ENCODE results near the gene SMG5. TPM values are rescaled to one million over a fixed set of nuclear protein-coding genes. Genes with fewer than 3 reads are reported as not detected.

Gene SMG5
- polyA plus RNA-seq, 1 donor (not counting 4 experiments of a cell fraction or from before 2014, with no cell fraction given) = 22.4 TPM

- peaks cover 65% of the 10 kb centered on the region for H3K4me1 ChIP-seq (ENCODE audit: control insufficient read depth, extremely low read depth, insufficient read depth, low read length)
- H3K36me3 ChIP-seq (ENCODE audit: control insufficient read depth in 2 of 2, extremely low read depth in 1 of 2, insufficient read depth in 2 of 2, low read length in 2 of 2) = peaks cover 26 to 66% of the 10 kb centered on the region in 2 experiments
- H3K27me3 ChIP-seq (ENCODE audit: control insufficient read depth, extremely low read depth, insufficient read depth, low read length) = no peaks in the 10 kb centered on the region
- TF ChIP-seq EZH2 (IDR thresholded peaks at IDR 0.05; ENCODE audit: low read length) (no peak), CTCF (optimal IDR thresholded peaks at IDR 0.05 in 1 of 3, IDR thresholded peaks at IDR 0.05 in 1 of 3, conservative IDR thresholded peaks at IDR 0.05 in 1 of 3; ENCODE audit: extremely low read depth in 1 of 3, insufficient read depth in 2 of 3, low read length in 3 of 3) (no peak)
- peaks cover 10% of the 10 kb centered on the region for H4K20me1 ChIP-seq (ENCODE audit: control insufficient read depth, extremely low read depth, insufficient read depth, low read length)
- no peak overlapping the region for H2AFZ ChIP-seq (ENCODE audit: control insufficient read depth, low read length)
- DNase-seq (ENCODE audit: low read depth, low spot score) (no peak), FAIRE-seq (peak; percentile 99)
- no peak overlapping the region for H3K4me2 ChIP-seq (ENCODE audit: control insufficient read depth, extremely low read depth, insufficient read depth, low read depth, low read length)
- H3K27ac ChIP-seq (ENCODE audit: control insufficient read depth, insufficient read depth, low read length) = peak overlapping the region; percentile 39
- no peaks in the 10 kb centered on the region for H3K79me2 ChIP-seq (ENCODE audit: control insufficient read depth, insufficient read depth, low read length)
- H3K9me1 ChIP-seq (ENCODE audit: control insufficient read depth, extremely low read depth, insufficient read depth, low read length) = peaks cover 5% of the 10 kb centered on the region
- dilution Hi-C loops (cut with MboI; ENCODE audit: extremely low pct_ligation_motif_present, low sequenced_read_pairs) = no loop called here
- no peaks in the 10 kb centered on the region for H3K9me3 ChIP-seq (ENCODE audit: control insufficient read depth, low read depth, low read length)
- H3K4me3 ChIP-seq (ENCODE audit: control insufficient read depth in 2 of 3, extremely low read depth in 1 of 3, insufficient read depth in 2 of 3, low read depth in 1 of 3, low read length in 3 of 3) = no peak overlapping the region
- H3K9ac ChIP-seq (ENCODE audit: control insufficient read depth, extremely low read depth, insufficient read depth, low read length) = no peak overlapping the region
These were observed 23.8 kb downstream of the SMG5 start for GRCh38 chr1:156258859-156259258.

GRCh38 chr1:156257711-156258110 is 24.9 kb downstream of the SMG5 start:
- Histone ChIP-seq H3K4me2 (ENCODE audit: control insufficient read depth, extremely low read depth, insufficient read depth, low read depth, low read length) (peak overlapping the region; percentile 38), H3K27me3 (ENCODE audit: control insufficient read depth, extremely low read depth, insufficient read depth, low read length) (no peaks in the 10 kb centered on the region), H3K4me1 (ENCODE audit: control insufficient read depth, extremely low read depth, insufficient read depth, low read length) (peaks cover 54% of the 10 kb centered on the region), H3K79me2 (ENCODE audit: control insufficient read depth, insufficient read depth, low read length) (no peaks in the 10 kb centered on the region), H3K4me3 (ENCODE audit: control insufficient read depth in 2 of 3, extremely low read depth in 1 of 3, insufficient read depth in 2 of 3, low read depth in 1 of 3, low read length in 3 of 3) (no peak overlapping the region), H3K9ac (ENCODE audit: control insufficient read depth, extremely low read depth, insufficient read depth, low read length) (no peak overlapping the region), H3K9me3 (ENCODE audit: control insufficient read depth, low read depth, low read length) (no peaks in the 10 kb centered on the region), H3K9me1 (ENCODE audit: control insufficient read depth, extremely low read depth, insufficient read depth, low read length) (peaks cover 5% of the 10 kb centered on the region), H3K27ac (ENCODE audit: control insufficient read depth, insufficient read depth, low read length) (peak overlapping the region; percentile 39), H2AFZ (ENCODE audit: control insufficient read depth, low read length) (no peak overlapping the region), H4K20me1 (ENCODE audit: control insufficient read depth, extremely low read depth, insufficient read depth, low read length) (peaks cover 4% of the 10 kb centered on the region), H3K36me3 (ENCODE audit: control insufficient read depth in 2 of 2, extremely low read depth in 1 of 2, insufficient read depth in 2 of 2, low read length in 2 of 2) (peaks cover 36 to 67% of the 10 kb centered on the region in 2 experiments)
- dilution Hi-C loops (cut with MboI; ENCODE audit: extremely low pct_ligation_motif_present, low sequenced_read_pairs) = no loop called here
- FAIRE-seq (peak; percentile 77), DNase-seq (ENCODE audit: low read depth, low spot score) (no peak)
- TF ChIP-seq EZH2 (IDR thresholded peaks at IDR 0.05; ENCODE audit: low read length) (no peak), CTCF (optimal IDR thresholded peaks at IDR 0.05 in 1 of 3, IDR thresholded peaks at IDR 0.05 in 1 of 3, conservative IDR thresholded peaks at IDR 0.05 in 1 of 3; ENCODE audit: extremely low read depth in 1 of 3, insufficient read depth in 2 of 3, low read length in 3 of 3) (no peak)
